ENCODE results near the gene OGFOD3. TPM values are rescaled to one million over a fixed set of nuclear protein-coding genes. Genes with fewer than 3 reads are reported as not detected.
"Not testable (repeated sequence)": the region's sequence is repeated elsewhere in the genome, so short reads cannot be mapped to it uniquely, and the experiment has no call there.

Gene OGFOD3
- total RNA-seq, 1 experiment from 2014 or later, result 40.8 TPM

- no peak for DNase-seq (ENCODE audit: low read depth)
These were observed 16.7 kb upstream of the OGFOD3 start for GRCh38 chr17:82435103-82435502.

- no peak for DNase-seq (ENCODE audit: low read depth)
These were observed 15.8 kb upstream of the OGFOD3 start for GRCh38 chr17:82434216-82434565.

- DNase-seq (ENCODE audit: low read depth), result no peak
These were observed 15.3 kb upstream of the OGFOD3 start for GRCh38 chr17:82433560-82434215.

- no peak for DNase-seq (ENCODE audit: low read depth)
These were observed 13.6 kb upstream of the OGFOD3 start for GRCh38 chr17:82432017-82432416.

- DNase-seq (ENCODE audit: low read depth), result no peak
These were observed 11.4 kb upstream of the OGFOD3 start for GRCh38 chr17:82429824-82430223.

- no peak for DNase-seq (ENCODE audit: low read depth)
These were observed 10.2 kb upstream of the OGFOD3 start for GRCh38 chr17:82428546-82428945.

- DNase-seq (ENCODE audit: low read depth), result no peak
These were observed 6.4 kb upstream of the OGFOD3 start for GRCh38 chr17:82424863-82425159.

GRCh38 chr17:82424001-82424862 is 5.8 kb upstream of the OGFOD3 start:
- DNase-seq (ENCODE audit: low read depth), result peak; percentile 24

- DNase-seq (ENCODE audit: low read depth), result no peak
These were observed 1.2 kb upstream of the OGFOD3 start for GRCh38 chr17:82419540-82419939.

GRCh38 chr17:82416771-82417170 is 1.6 kb downstream of the OGFOD3 start:
- no peak for DNase-seq (ENCODE audit: low read depth)

- no peak for DNase-seq (ENCODE audit: low read depth)
These were observed 2.1 kb downstream of the OGFOD3 start for GRCh38 chr17:82416264-82416663.

- no peak for DNase-seq (ENCODE audit: low read depth)
These were observed 2.6 kb downstream of the OGFOD3 start for GRCh38 chr17:82415786-82416185.

- no peak for DNase-seq (ENCODE audit: low read depth)
These were observed 3.0 kb downstream of the OGFOD3 start for GRCh38 chr17:82415336-82415735.

GRCh38 chr17:82414548-82415281 is 3.7 kb downstream of the OGFOD3 start:
- DNase-seq (ENCODE audit: low read depth), result peak; percentile 35

- no peak for DNase-seq (ENCODE audit: low read depth)
These were observed 5.6 kb downstream of the OGFOD3 start for GRCh38 chr17:82412535-82413520.

GRCh38 chr17:82412081-82412480 is 6.3 kb downstream of the OGFOD3 start:
- DNase-seq (ENCODE audit: low read depth), result not testable (repeated sequence)

GRCh38 chr17:82411396-82412053 is 6.9 kb downstream of the OGFOD3 start:
- DNase-seq (ENCODE audit: low read depth), result no peak

GRCh38 chr17:82410014-82410716 is 8.2 kb downstream of the OGFOD3 start:
- DNase-seq (ENCODE audit: low read depth), result no peak

GRCh38 chr17:82408938-82409318 is 9.5 kb downstream of the OGFOD3 start:
- no peak for DNase-seq (ENCODE audit: low read depth)
